HG03108 (cell line): ENCODE data around the gene ARAP1.

Experiments used
- ATAC-seq: cut with Tn5 transposase; IDR thresholded peaks from one replicate; pipeline ENCODE4 v1.9.1; 2021; ENCODE audit warnings: moderate library complexity; ENCODE audit not compliant: unreplicated experiment

Gene ARAP1

DNA sequence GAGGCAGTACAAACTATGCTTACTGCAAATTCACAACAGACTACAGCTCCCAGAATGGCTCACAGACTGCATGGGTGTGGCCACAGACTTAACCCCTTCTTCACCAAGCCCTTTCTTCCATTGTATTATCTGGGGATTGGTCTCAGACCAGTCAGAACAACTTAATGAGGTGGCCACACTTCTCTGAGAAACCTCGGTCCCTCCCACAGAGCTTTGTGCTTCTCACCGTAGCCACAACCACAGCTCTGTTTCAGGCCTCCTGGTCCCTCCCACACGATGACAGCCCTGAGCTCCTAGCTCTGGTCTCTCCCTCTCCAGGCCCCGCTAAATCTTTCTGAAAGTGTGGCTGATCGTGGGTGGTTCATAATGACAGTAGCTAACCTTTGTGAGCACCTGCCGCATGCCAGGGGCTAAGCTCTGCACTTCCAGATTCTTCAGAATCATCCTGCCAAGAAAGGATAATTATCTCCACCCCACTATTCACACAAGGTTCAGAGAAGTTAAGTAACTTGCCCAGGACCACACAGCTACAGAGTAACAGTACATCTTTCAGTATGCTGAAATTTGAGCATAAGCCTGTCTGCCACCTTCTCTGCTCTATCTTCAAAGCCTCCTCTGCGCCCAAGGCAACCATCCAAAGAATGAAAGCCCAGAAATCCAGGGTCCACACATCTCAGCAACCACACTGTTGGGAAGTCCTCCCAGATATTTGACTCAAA lies 83.4 kb downstream of the ARAP1 start:
- ATAC-seq = no peak

DNA sequence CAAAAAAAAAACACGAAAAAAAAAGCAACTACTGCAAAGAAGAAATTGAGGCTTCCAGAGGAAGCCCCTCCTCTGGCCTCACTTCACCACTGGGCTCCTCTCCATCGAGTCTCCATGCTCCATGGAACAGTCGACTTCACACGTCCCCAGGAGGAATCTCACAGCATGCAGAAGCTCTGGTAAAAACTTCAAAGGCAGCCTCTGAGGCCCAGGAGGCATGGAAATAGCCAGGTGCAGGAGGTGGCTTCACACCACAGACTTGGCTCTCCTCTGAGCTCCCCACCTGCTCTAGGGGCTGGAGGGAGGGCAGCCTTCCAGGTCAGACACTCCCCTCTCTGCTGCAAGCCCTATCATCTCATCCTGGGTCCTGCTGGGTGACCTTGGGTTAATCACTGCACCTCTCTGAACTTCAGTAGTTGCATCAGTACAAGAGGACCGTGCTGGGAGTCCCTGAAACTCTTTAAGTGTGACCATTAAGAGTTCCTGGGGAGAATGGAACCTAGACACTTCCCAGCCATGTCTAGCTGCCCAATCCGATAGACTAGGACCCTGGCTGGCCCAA lies 86.2 kb downstream of the ARAP1 start:
- ATAC-seq = no peak

DNA sequence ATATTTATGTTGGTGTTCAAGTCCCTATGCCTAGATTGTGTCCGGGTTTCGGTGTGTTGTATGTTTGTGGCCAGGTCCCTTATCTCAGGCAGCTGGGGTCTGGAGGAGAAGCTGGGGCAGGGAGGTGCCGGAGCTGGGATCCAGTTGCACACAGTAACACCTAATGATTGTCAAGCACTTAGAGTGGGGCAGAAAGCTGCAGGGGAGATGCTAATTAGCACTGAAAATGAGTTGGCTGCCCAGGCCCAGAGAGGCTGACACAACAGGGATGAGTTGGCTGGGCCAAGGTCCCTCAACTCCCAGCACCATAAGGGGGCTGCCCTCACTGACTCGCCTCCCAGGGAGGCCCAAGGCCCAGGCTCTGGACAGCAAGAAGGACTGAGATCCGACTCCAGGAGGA lies 90.2 kb downstream of the ARAP1 start:
- ATAC-seq = no peak

DNA sequence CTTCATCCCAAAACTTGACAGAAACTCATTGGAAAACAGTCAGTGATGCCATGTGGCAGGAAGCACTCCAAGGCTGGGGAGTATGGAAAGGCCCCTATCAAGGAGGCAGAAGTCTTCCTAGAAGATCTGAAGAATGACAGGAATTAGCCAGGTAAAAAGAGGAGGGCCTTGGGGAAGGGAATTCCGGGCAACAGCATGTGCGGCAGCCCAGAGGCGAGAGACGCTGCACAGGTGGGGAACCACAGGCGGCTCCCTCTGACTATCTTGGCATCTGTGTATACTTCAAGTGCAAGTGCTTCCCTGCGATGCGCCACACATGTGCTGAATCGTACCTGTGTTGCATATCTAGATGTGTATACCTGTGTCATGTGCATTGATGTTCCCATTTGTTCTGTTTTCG lies 90.7 kb downstream of the ARAP1 start:
- ATAC-seq = no peak

DNA sequence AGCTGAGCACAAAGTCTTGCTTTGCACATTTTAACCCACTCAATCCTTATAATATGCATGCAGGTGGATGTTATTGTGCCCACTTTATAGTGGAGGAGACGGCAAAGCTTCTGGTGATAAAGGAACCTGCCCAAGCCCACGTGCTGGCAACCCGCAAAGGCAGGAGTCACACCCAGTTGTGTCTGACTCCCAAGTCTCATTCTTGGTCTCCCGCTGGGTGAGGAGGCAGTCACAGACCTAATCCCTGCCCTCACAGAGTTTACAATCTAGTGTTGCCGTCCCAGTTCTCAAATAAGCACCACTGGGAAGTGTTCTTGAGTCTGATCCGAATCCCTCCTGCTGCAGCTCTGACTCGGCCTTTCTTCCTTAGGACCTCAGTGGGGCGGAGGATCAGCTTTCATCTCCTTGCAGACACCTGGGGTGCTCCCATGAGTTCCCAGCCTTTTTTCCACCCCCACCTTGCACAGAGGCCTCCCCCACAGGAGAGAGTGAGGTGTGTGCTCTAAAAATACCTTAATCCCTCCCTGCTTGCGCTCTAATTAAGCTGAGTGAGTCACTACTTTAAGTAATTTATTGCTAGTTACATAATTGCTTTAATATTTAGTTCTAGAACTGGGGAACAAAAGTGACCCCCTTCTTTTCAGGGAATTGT lies 93.1 kb downstream of the ARAP1 start:
- ATAC-seq = no peak

DNA sequence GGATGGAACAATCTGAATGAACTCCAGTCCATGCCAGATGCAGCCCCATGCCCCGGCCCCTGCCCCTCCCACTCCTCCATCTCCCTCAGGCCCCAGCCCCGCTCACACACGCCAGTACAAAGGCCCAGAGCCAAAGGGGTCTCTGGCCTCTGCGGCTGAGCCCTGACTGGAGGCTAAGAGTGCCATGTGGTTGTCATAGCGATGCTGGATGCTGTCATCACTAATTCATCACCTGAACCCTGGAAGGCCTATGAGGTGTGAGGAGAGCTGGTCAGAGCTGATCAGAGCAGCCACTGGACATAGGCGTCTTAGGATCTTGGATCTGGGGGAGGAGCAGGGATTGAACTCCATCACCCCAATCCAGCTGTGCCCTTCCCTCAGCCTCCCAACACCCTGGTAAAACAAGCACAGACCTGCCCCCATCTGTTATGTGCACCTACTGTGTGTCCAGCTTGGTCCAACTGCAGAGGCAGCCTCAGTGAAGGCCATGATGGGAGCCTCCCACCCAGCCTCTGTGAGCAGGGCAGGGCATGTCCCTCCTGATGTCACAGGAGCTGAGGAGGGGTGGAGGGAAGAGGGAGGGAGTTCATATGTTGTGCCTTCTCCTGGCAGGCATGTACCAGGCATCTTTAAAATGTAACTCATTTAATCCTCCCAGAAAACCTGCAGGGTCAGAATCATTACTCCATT lies 94.7 kb downstream of the ARAP1 start:
- no peak for ATAC-seq

DNA sequence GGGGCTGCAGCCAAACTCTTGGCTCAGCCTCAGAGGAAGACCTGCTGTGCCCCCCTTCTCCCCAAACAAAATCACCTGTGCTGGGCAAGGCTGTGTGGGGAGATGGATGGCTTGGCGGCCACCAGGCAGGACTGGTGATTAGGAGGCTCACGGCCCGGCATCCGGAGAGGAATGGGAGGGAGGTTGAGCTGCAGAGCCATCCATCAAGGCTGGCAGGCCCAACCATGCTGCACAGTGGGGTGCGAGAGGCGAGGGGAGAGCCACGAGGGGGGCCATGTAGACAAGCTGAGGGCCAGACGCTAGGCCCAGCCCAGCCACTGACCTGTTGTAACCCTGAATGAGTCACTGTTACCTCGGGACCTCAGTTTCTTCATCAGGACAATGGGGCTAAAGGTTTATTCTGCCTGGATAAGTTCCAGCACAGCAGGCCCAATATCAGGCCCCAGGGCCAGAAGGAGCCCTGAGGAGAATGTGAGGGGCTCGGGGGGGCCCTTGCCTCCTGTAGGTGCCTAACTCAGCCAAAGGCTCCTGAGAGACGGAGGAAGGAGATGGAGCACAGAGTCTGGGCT lies 96.2 kb downstream of the ARAP1 start:
- no peak for ATAC-seq

DNA sequence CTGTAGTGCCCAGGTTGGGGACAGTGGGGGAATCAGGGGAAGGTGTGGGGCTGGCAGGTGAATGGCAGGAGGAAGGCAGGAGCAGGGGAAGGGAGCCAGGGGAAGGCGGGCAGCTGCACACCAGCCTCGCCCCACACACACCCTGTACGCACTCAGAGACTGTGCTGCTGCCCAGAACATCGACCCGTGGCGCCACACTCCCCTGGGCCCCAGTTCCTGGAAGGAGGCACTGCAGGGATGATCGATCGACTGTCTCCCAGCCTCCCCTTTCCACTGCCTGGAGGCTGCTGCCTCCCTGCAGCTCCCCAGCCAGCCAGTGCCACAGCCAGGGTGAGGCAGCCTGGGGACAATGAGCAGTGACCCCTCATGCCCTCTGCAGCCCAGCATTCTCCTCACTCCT lies 97.2 kb downstream of the ARAP1 start:
- ATAC-seq = no peak

DNA sequence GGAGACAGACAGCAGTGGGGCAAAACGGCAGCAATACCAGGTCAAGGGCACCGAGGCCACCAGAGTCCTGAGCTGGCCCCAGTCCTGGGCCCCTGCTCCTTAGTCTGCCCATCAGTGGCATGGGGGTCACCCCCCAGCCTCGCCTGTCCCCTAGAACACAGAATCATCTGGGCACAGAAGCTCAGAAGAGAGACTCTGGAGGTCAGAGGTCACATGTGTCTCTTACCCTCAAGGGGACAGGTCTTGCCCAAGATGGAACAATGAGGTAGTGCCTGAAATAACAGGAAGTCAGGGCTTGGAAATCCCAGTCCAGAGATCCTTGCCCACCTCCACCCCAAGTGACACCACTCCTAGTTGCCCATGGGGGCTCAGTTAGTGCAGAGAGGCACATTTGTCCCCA lies 98.6 kb downstream of the ARAP1 start:
- ATAC-seq = no peak

DNA sequence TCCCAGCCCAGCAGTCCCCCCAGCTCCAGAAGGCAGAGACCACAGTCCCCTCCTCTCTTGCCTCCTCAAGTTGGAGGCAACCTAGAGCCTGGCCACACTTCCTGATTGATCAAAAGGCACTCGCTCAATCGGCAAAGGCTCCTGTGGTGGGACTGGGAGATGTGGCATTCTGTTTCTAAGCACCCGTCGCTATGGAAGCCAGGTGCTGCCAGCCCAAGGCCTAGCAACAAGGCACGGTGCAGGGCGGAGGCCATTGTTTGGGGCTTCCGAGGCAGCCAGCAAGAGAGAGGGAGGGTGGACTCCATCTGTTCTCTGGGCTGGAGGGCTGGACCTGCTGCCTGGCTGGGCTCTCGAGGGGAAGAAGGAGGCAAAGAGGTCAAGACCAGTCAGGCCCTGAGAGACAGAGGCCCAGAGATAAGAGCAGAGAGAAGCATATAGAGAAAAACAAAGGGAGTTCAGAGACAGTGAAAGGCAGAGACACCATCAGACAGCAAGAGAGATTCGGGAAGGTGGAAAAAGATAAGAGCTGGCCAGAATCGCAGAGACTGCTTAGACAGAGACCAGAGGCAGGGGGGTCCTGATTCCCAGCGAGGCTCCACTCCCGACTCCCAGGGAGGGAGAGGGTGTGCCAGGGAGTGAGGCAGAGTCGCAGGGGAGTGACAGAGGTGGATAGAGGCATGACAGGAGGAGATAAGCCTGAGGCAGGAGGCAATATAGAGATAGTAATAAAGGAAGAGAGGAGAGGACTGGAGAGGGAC lies 99.2 kb downstream of the ARAP1 start:
- ATAC-seq = no peak

DNA sequence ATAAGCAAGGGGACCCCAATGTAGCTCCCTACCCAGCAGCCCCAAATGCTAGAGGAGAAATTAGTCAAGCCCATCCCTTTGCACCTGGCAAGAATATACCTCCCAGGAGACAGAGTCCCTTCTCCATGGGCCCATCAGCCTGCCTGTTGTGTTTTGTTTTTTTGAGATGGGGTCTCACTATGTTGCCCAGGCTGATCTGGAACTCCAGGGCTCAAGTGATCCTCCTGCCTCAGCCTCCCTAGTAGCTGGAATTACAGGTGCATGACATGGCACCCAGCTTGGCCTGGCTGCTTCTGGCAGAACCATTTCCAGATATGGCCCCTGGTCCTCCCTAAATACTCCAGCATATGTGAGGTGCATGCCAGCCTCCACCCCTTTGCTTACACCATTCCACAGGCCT lies 100.1 kb downstream of the ARAP1 start:
- ATAC-seq = no peak

DNA sequence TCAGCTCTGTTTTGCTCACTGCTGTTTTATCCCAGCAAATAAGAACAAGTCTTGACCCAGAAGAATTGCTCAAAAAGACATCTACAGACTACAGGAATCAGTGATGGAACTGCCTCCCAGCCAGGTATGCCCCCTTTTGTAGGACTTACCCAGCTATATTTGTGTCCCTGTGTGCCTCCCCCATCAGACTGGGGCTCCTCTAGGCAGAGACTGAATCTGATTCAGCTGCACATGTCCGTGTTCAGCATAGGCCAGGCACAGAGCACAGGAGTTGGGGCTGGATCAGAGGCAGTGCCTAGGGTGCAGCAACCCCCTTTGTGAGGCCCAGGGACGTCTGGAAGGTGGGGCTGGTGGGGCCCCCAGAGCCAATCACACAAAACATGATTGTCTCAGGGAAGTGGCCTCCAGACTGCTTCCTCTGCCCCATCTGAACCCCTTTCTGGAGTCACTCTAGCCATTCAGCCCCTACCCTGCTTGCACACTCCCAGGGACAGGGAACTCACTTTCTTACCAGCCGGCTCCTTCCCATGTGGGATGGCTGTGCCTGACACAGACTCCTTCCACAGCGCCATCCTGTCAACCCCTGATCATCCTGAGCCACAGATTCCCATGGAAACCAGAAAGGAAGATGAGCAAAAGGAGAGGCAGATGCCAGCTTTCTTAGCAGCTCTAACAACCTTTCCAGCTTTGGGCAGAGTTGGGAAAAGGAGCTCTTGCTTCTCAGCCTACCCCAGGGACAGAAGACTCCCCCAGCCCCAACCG lies 102.8 kb downstream of the ARAP1 start:
- ATAC-seq = no peak

DNA sequence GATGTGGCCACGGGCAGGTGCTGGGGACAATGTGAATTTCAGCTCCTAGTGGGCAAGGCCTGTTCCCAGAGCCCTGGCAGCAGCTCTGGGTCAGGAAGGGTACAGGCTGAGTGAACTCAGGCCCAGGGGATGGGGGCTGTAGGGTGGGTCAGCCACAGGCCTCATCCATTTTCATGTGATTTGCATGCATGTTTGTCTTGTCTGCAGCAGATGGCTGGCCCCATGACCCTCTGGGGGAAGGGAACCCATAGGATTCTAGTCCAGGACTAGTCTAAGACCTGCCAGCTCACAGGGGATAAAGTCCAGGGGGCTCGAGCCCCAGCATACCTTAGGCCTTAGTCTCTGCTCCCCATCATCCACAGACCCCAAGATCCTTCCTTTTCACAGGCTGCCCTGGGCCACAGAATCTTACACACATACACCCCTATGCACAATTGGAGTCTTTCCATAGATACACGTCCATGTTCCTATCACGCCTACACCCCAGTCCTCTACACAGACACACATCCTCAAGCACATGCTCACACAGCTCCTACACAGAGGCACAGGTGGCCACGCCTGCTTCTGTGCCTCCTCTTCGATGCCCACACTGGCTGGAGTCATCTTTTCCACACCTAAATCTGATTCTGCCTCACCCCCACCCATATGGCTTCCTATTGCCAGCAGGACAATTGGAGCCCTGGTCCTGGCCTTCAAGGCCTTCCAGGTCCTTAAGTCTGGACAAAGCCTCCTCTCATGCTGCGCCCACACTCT lies 103.6 kb downstream of the ARAP1 start:
- ATAC-seq = no peak

DNA sequence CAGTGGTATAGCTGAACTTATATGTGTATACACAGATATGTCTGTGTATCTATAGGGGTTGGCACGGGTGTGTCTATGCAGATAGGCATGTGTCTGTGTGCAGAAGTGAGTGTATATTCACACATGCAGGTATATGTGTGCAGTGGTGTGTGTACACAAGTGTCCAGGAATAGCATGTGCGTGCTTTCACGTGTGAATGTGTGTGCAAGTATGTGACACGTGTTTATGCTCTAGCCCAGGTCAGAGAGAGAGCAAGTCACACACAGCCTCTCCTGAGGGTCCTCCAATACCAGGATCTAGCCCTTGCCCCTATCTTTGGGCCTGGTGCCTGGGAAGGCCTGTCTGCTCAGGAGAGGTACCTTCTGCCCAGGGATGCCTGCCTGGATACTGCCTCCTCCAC lies 104.3 kb downstream of the ARAP1 start:
- no peak for ATAC-seq

DNA sequence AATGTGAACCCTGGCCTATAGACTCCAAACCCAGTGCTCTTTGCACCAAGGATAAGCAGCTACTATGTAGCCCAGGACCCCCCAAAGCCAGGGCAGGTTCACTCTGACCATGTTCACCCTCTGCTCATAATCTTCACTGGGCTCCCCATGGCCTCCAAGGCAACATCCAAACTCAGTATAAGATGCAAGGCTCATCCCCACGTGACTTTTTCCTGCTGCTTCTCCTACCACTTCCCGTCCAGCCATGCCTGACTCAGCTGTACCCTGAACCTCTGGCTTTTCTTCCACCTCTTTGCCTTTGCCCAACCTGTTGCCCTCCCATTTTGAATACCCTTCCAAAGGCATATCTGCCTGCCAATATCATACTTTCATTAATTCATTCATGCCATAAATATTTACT lies 105.7 kb downstream of the ARAP1 start:
- no peak for ATAC-seq

DNA sequence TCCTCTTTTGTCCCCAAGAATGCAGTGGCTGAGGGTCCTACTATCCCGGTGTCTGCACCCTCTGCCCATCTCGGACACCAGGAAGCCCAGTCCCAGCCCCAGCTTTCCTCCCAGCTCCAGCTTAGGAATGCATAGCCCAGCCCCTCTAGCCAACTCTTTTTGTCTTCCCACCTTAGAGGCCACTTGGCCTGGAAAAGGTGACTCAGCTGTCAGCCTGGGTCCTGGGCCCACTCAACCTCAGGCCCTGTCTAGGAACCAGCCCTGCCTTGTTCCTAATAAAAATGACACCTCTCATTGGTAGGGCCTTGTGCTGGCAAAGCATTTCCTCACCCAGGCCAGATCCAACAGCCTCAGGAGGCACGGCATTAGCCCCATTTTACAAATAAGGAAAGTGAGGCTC lies 106.2 kb downstream of the ARAP1 start:
- ATAC-seq = no peak

DNA sequence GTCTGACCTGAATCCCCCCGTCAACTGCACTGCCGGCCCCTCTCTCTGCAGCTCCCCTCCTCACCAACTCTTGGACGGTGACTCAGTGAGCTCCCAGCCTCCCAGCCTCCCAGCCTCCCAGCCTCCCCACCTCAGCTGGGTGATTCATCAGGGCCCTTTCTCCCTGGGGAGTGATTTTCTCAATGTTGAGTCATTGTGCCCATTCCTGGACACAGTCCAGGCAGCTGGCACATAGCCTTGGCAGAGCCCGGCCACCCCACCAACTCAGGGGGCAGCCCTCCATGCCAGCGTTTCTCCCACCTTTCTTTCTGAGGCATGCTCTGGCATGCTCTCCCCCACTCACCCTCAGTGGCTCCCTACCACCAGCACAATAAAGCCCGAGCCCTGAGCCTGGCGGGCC lies 108.7 kb downstream of the ARAP1 start:
- ATAC-seq = no peak

DNA sequence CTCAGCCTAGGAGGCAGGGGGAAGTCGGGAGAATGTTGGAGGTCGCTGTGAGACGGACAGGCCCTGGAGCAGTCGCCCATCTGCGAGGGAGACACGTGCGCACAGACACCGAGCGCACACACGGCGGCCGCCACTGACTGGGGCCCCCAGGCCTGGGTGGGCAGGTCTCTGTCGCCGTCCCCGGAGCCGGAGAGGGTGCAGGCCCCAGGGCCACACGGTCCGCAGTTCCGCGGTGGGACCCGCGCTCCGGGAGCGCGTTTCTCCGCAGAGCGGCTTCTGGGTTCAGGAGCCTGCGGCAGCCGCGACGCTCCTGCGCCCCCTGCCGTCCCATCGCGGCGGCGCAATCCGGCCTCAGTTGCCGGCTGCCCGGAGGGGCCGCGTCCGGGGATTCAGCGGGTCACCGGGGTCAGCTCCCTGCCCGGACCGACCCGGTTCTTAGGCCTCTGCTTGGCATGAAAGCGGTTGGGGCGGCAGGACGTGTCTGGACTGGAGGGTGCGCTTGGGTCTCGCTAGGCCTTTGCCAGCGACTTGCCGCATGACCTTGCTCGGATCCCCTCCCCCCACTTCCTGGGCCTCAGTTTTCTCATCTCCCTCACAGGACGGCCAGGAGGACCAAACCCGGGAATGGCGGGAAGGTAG lies 109.2 kb downstream of the ARAP1 start:
- peak; percentile 56 for ATAC-seq
